WTC11 (cell line): ENCODE measurements around the gene B3GNT9. TPM values are rescaled to one million over a fixed set of nuclear protein-coding genes. Genes with fewer than 3 reads are reported as not detected.

Experiments
- ATAC-seq: fragments of 200-7000 bp; cut with Tn5 transposase; 2 replicates; pipeline ENCODE4 v1.10.0; 2021; ENCODE audit warnings: mild to moderate bottlenecking, moderate library complexity
- CTCF ChIA-PET: fragments of 300-600 bp; sonication (Branson Sonifier 250); formaldehyde crosslinking; loops from one replicate; lab custom pipeline; 2021; ENCODE audit warnings: antibody characterized with exemption; lab: Charles Lee
- POLR2A ChIA-PET: fragments of 350-600 bp; sonication (Branson Sonifier 250); formaldehyde crosslinking; loops from one replicate; lab custom pipeline; 2021; ENCODE audit warnings: antibody characterized with exemption; lab: Charles Lee
- DNase-seq: peaks from one replicate; pipeline ENCODE4 v3.0.0; 2021; ENCODE audit warnings: low spot score
- H3K27ac Mint-ChIP-seq: 2 replicates; pipeline ENCODE4 v1.8.0; 2021; ENCODE audit warnings: mixed read lengths
- H3K27me3 Mint-ChIP-seq: 2 replicates; pipeline ENCODE4 v1.8.0; 2021; ENCODE audit warnings: low read depth, mild to moderate bottlenecking, moderate library complexity, mixed read lengths
- H3K36me3 Mint-ChIP-seq: 2 replicates; pipeline ENCODE4 v1.8.0; 2021; ENCODE audit warnings: mixed read lengths
- H3K4me1 Mint-ChIP-seq: 2 replicates; pipeline ENCODE4 v1.8.0; 2022; ENCODE audit warnings: mixed read lengths
- H3K4me3 Mint-ChIP-seq: 2 replicates; pipeline ENCODE4 v1.8.0; 2021; ENCODE audit warnings: mild to moderate bottlenecking, moderate library complexity, mixed read lengths
- H3K9me3 Mint-ChIP-seq: 2 replicates; pipeline ENCODE4 v1.8.0; 2021; ENCODE audit warnings: mixed read lengths
- CREB1 ChIP-seq: sonication (generic); formaldehyde crosslinking; IDR thresholded peaks from 2 replicates; pipeline ENCODE4 v1.8.0; 2023; ENCODE audit warnings: mild to moderate bottlenecking, missing genetic modification reagents
- CTCF ChIP-seq: fragments of 200-600 bp; IDR thresholded peaks from 2 replicates; pipeline ENCODE4 v1.8.0; 2022; ENCODE audit warnings: antibody characterized with exemption
- FOXK1 ChIP-seq: sonication (generic); formaldehyde crosslinking; IDR thresholded peaks from 2 replicates; pipeline ENCODE4 v1.8.0; 2022; ENCODE audit warnings: mild to moderate bottlenecking, moderate library complexity, missing genetic modification reagents
- GABPB1 ChIP-seq: sonication (generic); formaldehyde crosslinking; IDR thresholded peaks from 2 replicates; pipeline ENCODE4 v1.8.1; 2023; ENCODE audit warnings: mild to moderate bottlenecking, missing genetic modification reagents
- HMGXB4 ChIP-seq: sonication (generic); formaldehyde crosslinking; IDR thresholded peaks from 2 replicates; pipeline ENCODE4 v1.8.1; 2023; ENCODE audit warnings: mild to moderate bottlenecking, moderate library complexity, missing genetic modification reagents
- MAX ChIP-seq: sonication (generic); formaldehyde crosslinking; IDR thresholded peaks from 2 replicates; pipeline ENCODE4 v1.8.0; 2022; ENCODE audit warnings: mild to moderate bottlenecking, missing genetic modification reagents
- SOX15 ChIP-seq: fragments of 250-450 bp; sonication (Bioruptor Pico); IDR thresholded peaks from 2 replicates; pipeline ENCODE4 v1.9.0; 2021; ENCODE audit warnings: mild to moderate bottlenecking
- SP1 ChIP-seq: sonication (generic); formaldehyde crosslinking; conservative IDR thresholded peaks from 2 replicates; pipeline ENCODE4 v1.8.1; 2022; ENCODE audit warnings: missing genetic modification reagents
- total RNA-seq: library from RNA; stranded (reverse); gene quantifications from 3 replicates; pipeline ENCODE4 v1.2.3, GENCODE V29; 2021

Gene B3GNT9
- total RNA-seq, 1 experiment from 2014 or later = 6.4 TPM

GRCh38 chr16:67170949-67171649 is 20.3 kb upstream of the B3GNT9 start:
- DNase-seq = no peak
- H3K36me3 Mint-ChIP-seq = no peaks in the 10 kb centered on the region
- TF ChIP-seq SOX15 = no peak
- TF ChIP-seq MAX = peak; percentile 10; the same call in 1 of the 2 replicates
- TF ChIP-seq SP1 (CRISPR knock-in tag) = 0 out of 2 replicates have a peak, but pooled peaks have one; percentile 17
- TF ChIP-seq, all 79 proteins: peak for 2
- CTCF ChIA-PET = interaction anchor here (0.6 to 15.6 kb wide), 21 partner anchors 7 to 275 kb away, joined by 3 to 386 read pairs (median 6); partner anchors contain the start of genes B3GNT9, CES3, ELMO3 and EXOC3L1
- peaks cover 95% of the 10 kb centered on the region for H3K27me3 Mint-ChIP-seq
- no peak overlapping the region for H3K27ac Mint-ChIP-seq
- POLR2A ChIA-PET = interaction anchor here (0.5 to 2.5 kb wide), 4 partner anchors 10 to 210 kb away, joined by 3 to 9 read pairs (median 6); partner anchors contain the start of genes CES3, FBXL8 and TRADD
- peaks cover 40% of the 10 kb centered on the region for H3K4me1 Mint-ChIP-seq
- peak; percentile 1; the same call in 1 of the 2 replicates for ATAC-seq
- peak overlapping the region; percentile 75 for H3K4me3 Mint-ChIP-seq
- H3K9me3 Mint-ChIP-seq = no peaks in the 10 kb centered on the region

- H3K27ac Mint-ChIP-seq = no peak within 1 kb of the TSS; the same call in 1 of the 2 replicates
- DNase-seq = peak; percentile 82
Observed at GRCh38 chr16:67170168-67170948, 19.6 kb upstream of the B3GNT9 start, which contains the start of gene NOL3. TSS of gene NOL3 (plus strand) at chr16:67170538.

GRCh38 chr16:67169642-67170167 is 18.9 kb upstream of the B3GNT9 start:
- Mint-ChIP-seq H3K36me3 (no peaks in the 10 kb centered on the region), H3K27me3 (peaks cover 95% of the 10 kb centered on the region), H3K4me1 (peaks cover 46% of the 10 kb centered on the region), H3K27ac (no peak overlapping the region; the same call in 1 of the 2 replicates), H3K9me3 (no peaks in the 10 kb centered on the region), H3K4me3 (peak overlapping the region; percentile 85)
- ATAC-seq (peak; percentile 45), DNase-seq (peak; percentile 93)
- no peak for TF ChIP-seq MAX
- peak; percentile 83 for TF ChIP-seq CTCF
- peak; percentile 41; the same call in 1 of the 2 replicates for TF ChIP-seq HMGXB4
- ChIA-PET CTCF (interaction anchor here (0.5 to 15.6 kb wide), 35 partner anchors 8 to 351 kb away, joined by 3 to 386 read pairs (median 5); partner anchors contain the start of genes B3GNT9, CES3, ELMO3 and EXOC3L1), POLR2A (interaction anchor here (1.0 to 2.5 kb wide), 6 partner anchors 9 to 29 kb away, joined by 3 to 9 read pairs (median 6); partner anchors contain the start of genes B3GNT9, FBXL8 and TRADD)

More at GRCh38 chr16:67170168-67170948, 19.6 kb upstream of the B3GNT9 start, which contains the start of gene NOL3:
- Mint-ChIP-seq H3K36me3 (no peaks in the 10 kb centered on the region), H3K4me1 (peaks cover 41% of the 10 kb centered on the region), H3K9me3 (no peaks in the 10 kb centered on the region), H3K27me3 (peaks cover 95% of the 10 kb centered on the region), H3K4me3 (peak within 1 kb of the TSS; percentile 85)
- ATAC-seq = peak; percentile 33
- ChIA-PET CTCF (interaction anchor here (0.6 to 15.6 kb wide), 32 partner anchors 8 to 297 kb away, joined by 3 to 386 read pairs (median 5); partner anchors contain the start of genes B3GNT9, CES3, ELMO3 and EXOC3L1), POLR2A (interaction anchor here (0.5 to 2.5 kb wide), 7 partner anchors 8 to 258 kb away, joined by 3 to 9 read pairs (median 5); partner anchors contain the start of genes B3GNT9, CES3, FBXL8 and TRADD)
- peak; percentile 20 for TF ChIP-seq GABPB1 (CRISPR knock-in tag)
- peak; percentile 62 for TF ChIP-seq MAX
- no peak for TF ChIP-seq CREB1 (CRISPR knock-in tag)
- TF ChIP-seq SP1 (CRISPR knock-in tag) = peak; percentile 60; the same call in 1 of the 2 replicates
- 0 out of 2 replicates have a peak, but pooled peaks have one; percentile 16 for TF ChIP-seq FOXK1 (CRISPR knock-in tag)
